Endothelial cell (in vitro differentiated cells): Measurements from ENCODE around the gene MERTK. TPM values are rescaled to one million over a fixed set of nuclear protein-coding genes. Genes with fewer than 3 reads are reported as not detected.

ENCODE experiments used
- DNase-seq: peaks from one replicate; pipeline ENCODE4 v3.0.0; 2021; ENCODE audit warnings: low spot score
- H3K27ac Mint-ChIP-seq: one replicate; pipeline ENCODE4 v1.8.0; 2021; ENCODE audit warnings: mixed read lengths, inconsistent platforms; ENCODE audit not compliant: unreplicated experiment
- H3K27me3 Mint-ChIP-seq: one replicate; pipeline ENCODE4 v1.8.0; 2021; ENCODE audit warnings: mild to moderate bottlenecking, moderate library complexity, mixed read lengths, inconsistent platforms; ENCODE audit not compliant: unreplicated experiment
- H3K36me3 Mint-ChIP-seq: one replicate; pipeline ENCODE4 v1.8.0; 2021; ENCODE audit warnings: mild to moderate bottlenecking, low read depth, mixed read lengths, inconsistent platforms; ENCODE audit not compliant: unreplicated experiment
- H3K4me1 Mint-ChIP-seq: one replicate; pipeline ENCODE4 v1.8.0; 2021; ENCODE audit warnings: mild to moderate bottlenecking, mixed read lengths, inconsistent platforms; ENCODE audit not compliant: unreplicated experiment
- H3K4me3 Mint-ChIP-seq: one replicate; pipeline ENCODE4 v1.8.0; 2021; ENCODE audit warnings: mild to moderate bottlenecking, mixed read lengths, inconsistent platforms; ENCODE audit not compliant: unreplicated experiment
- H3K9me3 Mint-ChIP-seq: one replicate; pipeline ENCODE4 v1.8.0; 2021; ENCODE audit warnings: mixed read lengths, inconsistent platforms; ENCODE audit not compliant: unreplicated experiment
- total RNA-seq: library from RNA; stranded (reverse); fragmentation: NEBNext Ultra II Directional; extraction: Animal tissue kit (Norgen Biotek cat#: 25700); gene quantifications from one replicate; pipeline ENCODE4 v1.2.1, GENCODE V29; 2021; ENCODE audit not compliant: unreplicated experiment
- TF ChIP-seq, protein P1 (sequence below): fragments of 200-600 bp; sonication (generic); IDR thresholded peaks from one replicate; pipeline ENCODE4 v1.5.0; 2021; ENCODE audit warnings: antibody characterized with exemption; ENCODE audit not compliant: unreplicated experiment

Gene MERTK
- total RNA-seq, 1 donor from 2014 or later, result 12.3 TPM

DNA sequence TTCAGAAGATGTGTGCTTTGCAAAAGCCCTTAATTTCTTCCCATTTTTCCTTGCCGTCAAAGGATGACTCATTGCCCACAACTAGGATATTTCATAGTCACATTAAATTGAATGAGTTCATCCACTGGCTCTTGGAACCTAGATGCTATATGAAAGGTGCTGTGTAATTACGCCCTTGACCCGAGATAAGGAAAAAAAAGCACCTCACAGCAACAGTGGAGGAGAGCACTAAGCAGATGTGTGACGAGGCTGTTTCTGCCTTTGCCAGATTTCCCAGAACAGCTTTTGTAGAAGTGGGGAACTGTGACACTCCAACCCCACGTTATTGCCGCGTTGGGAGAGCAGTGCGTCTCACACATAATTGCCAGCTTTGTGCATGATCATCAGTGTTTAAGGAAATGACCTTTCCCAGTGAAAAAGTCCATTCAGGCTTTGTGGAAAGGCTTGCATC is 123.4 kb downstream of the MERTK start:
- H3K9me3 Mint-ChIP-seq, result no peaks in the 10 kb centered on the region
- H3K4me3 Mint-ChIP-seq, result peak overlapping the region; percentile 63
- TF ChIP-seq, protein P1, sequence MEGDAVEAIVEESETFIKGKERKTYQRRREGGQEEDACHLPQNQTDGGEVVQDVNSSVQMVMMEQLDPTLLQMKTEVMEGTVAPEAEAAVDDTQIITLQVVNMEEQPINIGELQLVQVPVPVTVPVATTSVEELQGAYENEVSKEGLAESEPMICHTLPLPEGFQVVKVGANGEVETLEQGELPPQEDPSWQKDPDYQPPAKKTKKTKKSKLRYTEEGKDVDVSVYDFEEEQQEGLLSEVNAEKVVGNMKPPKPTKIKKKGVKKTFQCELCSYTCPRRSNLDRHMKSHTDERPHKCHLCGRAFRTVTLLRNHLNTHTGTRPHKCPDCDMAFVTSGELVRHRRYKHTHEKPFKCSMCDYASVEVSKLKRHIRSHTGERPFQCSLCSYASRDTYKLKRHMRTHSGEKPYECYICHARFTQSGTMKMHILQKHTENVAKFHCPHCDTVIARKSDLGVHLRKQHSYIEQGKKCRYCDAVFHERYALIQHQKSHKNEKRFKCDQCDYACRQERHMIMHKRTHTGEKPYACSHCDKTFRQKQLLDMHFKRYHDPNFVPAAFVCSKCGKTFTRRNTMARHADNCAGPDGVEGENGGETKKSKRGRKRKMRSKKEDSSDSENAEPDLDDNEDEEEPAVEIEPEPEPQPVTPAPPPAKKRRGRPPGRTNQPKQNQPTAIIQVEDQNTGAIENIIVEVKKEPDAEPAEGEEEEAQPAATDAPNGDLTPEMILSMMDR, result no peak
- DNase-seq, result no peak
- H3K4me1 Mint-ChIP-seq, result peaks cover 37% of the 10 kb centered on the region
- H3K27me3 Mint-ChIP-seq, result peaks cover 4% of the 10 kb centered on the region
- H3K36me3 Mint-ChIP-seq, result peaks cover 7% of the 10 kb centered on the region
- H3K27ac Mint-ChIP-seq, result no peak overlapping the region

DNA sequence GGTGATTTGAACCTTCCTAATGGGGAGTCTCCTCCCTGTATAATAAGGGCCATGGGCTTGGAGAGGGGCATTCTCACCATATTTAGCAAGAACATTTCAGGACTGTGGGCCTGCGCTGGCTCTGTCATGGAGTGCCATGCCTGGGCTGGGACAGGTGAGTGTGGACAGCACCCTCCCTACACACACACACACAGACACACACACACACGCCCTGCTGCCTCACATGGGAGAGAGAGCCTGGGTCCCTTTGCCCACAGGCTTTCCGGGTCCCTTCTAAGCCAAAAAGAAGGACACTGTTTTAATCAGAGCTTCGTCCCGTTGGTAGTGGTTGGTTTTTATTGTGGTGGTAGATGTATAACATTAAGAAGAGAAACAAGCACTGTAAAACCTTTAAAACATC is 125.3 kb downstream of the MERTK start:
- Mint-ChIP-seq H3K4me1 (peaks cover 32% of the 10 kb centered on the region), H3K27ac (no peak overlapping the region), H3K4me3 (no peak overlapping the region), H3K36me3 (peaks cover 3% of the 10 kb centered on the region), H3K27me3 (peaks cover 4% of the 10 kb centered on the region), H3K9me3 (no peaks in the 10 kb centered on the region)
- TF ChIP-seq, protein P1, result no peak
- DNase-seq, result no peak

DNA sequence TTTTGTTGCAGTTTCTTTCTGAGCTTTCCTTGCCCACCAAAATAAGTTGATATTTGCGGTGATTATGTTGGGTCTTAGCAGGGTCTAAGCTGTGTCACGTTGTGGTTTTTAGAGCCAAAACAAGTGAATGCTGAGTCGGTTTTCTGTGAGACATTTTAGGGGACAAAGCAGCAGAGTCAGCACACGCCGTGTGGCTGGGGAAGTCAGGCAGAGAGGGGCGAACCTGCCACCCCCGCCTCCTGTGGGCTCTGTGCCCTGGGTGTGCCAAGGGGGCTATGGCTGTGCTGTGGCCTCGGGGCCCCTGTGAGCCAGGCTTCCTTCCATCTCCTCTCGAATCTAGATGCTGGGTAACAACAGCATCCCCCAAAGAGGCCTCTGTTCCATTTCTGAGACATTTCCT is 125.8 kb downstream of the MERTK start:
- DNase-seq, result no peak
- H3K4me3 Mint-ChIP-seq, result no peak overlapping the region
- H3K36me3 Mint-ChIP-seq, result peaks cover 3% of the 10 kb centered on the region
- no peak overlapping the region for H3K27ac Mint-ChIP-seq
- peaks cover 4% of the 10 kb centered on the region for H3K27me3 Mint-ChIP-seq
- H3K9me3 Mint-ChIP-seq, result no peaks in the 10 kb centered on the region
- H3K4me1 Mint-ChIP-seq, result peaks cover 27% of the 10 kb centered on the region
- TF ChIP-seq, protein P1, result no peak

GRCh38 chr2:112024896-112025491 is 126.6 kb downstream of the MERTK start:
- H3K36me3 Mint-ChIP-seq, result peaks cover 3% of the 10 kb centered on the region
- TF ChIP-seq, protein P1, result no peak
- peaks cover 3% of the 10 kb centered on the region for H3K27me3 Mint-ChIP-seq
- H3K9me3 Mint-ChIP-seq, result no peaks in the 10 kb centered on the region
- H3K27ac Mint-ChIP-seq, result no peak overlapping the region
- no peak overlapping the region for H3K4me3 Mint-ChIP-seq
- peaks cover 20% of the 10 kb centered on the region for H3K4me1 Mint-ChIP-seq
- no peak for DNase-seq

DNA sequence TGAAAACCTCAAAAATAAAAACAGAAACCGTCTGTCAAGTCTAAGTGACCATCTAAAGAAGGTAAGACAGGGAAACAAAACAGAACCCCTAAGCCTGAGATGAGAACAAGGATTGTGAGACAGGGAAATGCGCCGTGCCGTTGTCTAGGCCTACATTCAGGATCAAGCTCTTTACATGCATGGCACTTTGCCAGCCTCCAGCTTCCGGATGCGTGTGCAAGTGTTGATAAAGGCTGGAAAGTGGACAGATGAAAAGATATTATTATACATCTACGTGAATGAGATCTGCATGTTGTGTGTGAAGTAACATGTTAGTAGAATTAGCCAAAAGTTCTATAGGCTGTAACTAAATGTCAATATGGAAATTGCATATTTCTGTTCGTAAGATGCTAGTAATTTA is 128.1 kb downstream of the MERTK start:
- Mint-ChIP-seq H3K9me3 (no peaks in the 10 kb centered on the region), H3K36me3 (peaks cover 3% of the 10 kb centered on the region), H3K27ac (no peak overlapping the region), H3K4me1 (peaks cover 8% of the 10 kb centered on the region), H3K27me3 (peaks cover 3% of the 10 kb centered on the region), H3K4me3 (no peak overlapping the region)
- no peak for DNase-seq
- TF ChIP-seq, protein P1, result no peak
